H1 (cell line): ENCODE data around the gene COL6A3. TPM values are rescaled to one million over a fixed set of nuclear protein-coding genes. Genes with fewer than 3 reads are reported as not detected.

Experiments used
- CTCF ChIA-PET: fragments of 300-600 bp; sonication (Branson Sonifier 250); formaldehyde crosslinking; loops from one replicate; lab custom pipeline; 2021; ENCODE audit not compliant: partially characterized antibody; lab: Charles Lee
- POLR2A ChIA-PET: fragments of 300-600 bp; sonication (Branson Sonifier 250); formaldehyde crosslinking; loops from one replicate; lab custom pipeline; 2021; ENCODE audit warnings: inconsistent platforms; ENCODE audit not compliant: partially characterized antibody; lab: Charles Lee
- DNase-seq, 2 experiments: peaks; one replicate each; pipeline versions ENCODE4 v3.0.0 to v3.0.0-alpha.2; 2010 to 2022; ENCODE audit warnings: low spot score in 2 of 2, low read depth in 1 of 2, mixed read lengths in 1 of 2
- FAIRE-seq: peaks from 2 replicates; lab custom pipeline; 2011; peaks lifted over from hg19 to GRCh38; lab: Jason Lieb, UNC
- H2AFZ ChIP-seq: 2 replicates; pipeline ENCODE4 v1.8.1; 2012; ENCODE audit warnings: low read length, inconsistent platforms
- H2AK5ac ChIP-seq: 2 replicates; pipeline ENCODE4 v1.6.1; 2013; ENCODE audit warnings: low read depth, low read length
- H2BK120ac ChIP-seq: replicated peaks from 2 replicates; pipeline ENCODE3; 2013; ENCODE audit warnings: low read depth, low read length, inconsistent platforms
- H2BK12ac ChIP-seq: 2 replicates; pipeline ENCODE4 v1.6.1; 2013; ENCODE audit warnings: low read depth, low read length
- H2BK15ac ChIP-seq: 2 replicates; pipeline ENCODE4 v1.6.1; 2013; ENCODE audit warnings: low read length
- H2BK20ac ChIP-seq: 2 replicates; pipeline ENCODE4 v1.6.1; 2013; ENCODE audit warnings: low read length
- H2BK5ac ChIP-seq: 2 replicates; pipeline ENCODE4 v1.6.1; 2013; ENCODE audit warnings: low read depth, low read length
- H3K14ac ChIP-seq: 2 replicates; pipeline ENCODE4 v1.6.1; 2013; ENCODE audit warnings: inconsistent platforms; ENCODE audit not compliant: insufficient read length
- H3K18ac ChIP-seq: 2 replicates; pipeline ENCODE4 v1.6.1; 2013; ENCODE audit warnings: low read length; ENCODE audit errors: extremely low read depth
- H3K23ac ChIP-seq: 2 replicates; pipeline ENCODE4 v1.6.1; 2013; ENCODE audit warnings: inconsistent platforms; ENCODE audit not compliant: insufficient read length
- H3K23me2 ChIP-seq: 2 replicates; pipeline ENCODE4 v1.6.1; 2013; ENCODE audit warnings: low read depth, low read length
- H3K27ac ChIP-seq: 2 replicates; pipeline ENCODE4 v1.6.1; 2011; ENCODE audit warnings: low read depth, low read length, inconsistent platforms
- H3K27me3 ChIP-seq, 4 experiments: replicated peaks in 1 of 4; 1 replicate in 1 of 4; 2 replicates in 3 of 4; pipeline versions ENCODE4 v1.6.1 to v1.8.1; 2011 to 2013; ENCODE audit warnings: low read length in 3 of 4, mild to moderate bottlenecking in 3 of 4, inconsistent platforms in 2 of 4, mixed read lengths in 2 of 4, moderate library complexity in 1 of 4; ENCODE audit not compliant: control insufficient read depth in 3 of 4, insufficient read depth in 3 of 4; ENCODE audit errors: extremely low read depth in 1 of 4
- H3K36me3 ChIP-seq, 4 experiments: 2 replicates each; pipeline versions ENCODE4 v1.6.1 to v1.8.1; 2011 to 2013; ENCODE audit warnings: mild to moderate bottlenecking in 4 of 4, low read length in 3 of 4, moderate library complexity in 2 of 4, control low read depth in 1 of 4, inconsistent platforms in 1 of 4; ENCODE audit not compliant: insufficient read depth in 4 of 4, control insufficient read depth in 2 of 4
- H3K4ac ChIP-seq: replicated peaks from 2 replicates; pipeline ENCODE3; 2013; ENCODE audit warnings: low read length, low read depth, mixed read lengths, inconsistent platforms; ENCODE audit not compliant: insufficient read length
- H3K4me1 ChIP-seq, 4 experiments: replicated peaks in 1 of 4; 1 replicate in 1 of 4; 2 replicates in 3 of 4; pipeline versions ENCODE4 v1.6.1 to v1.8.1; 2011 to 2013; ENCODE audit warnings: low read length in 3 of 4, inconsistent platforms in 2 of 4, mixed read lengths in 1 of 4; ENCODE audit not compliant: insufficient read depth in 4 of 4, control insufficient read depth in 3 of 4
- H3K4me2 ChIP-seq, 2 experiments: 2 replicates each; pipeline versions ENCODE4 v1.6.1 to v1.8.1; 2011 to 2013; ENCODE audit warnings: low read depth in 2 of 2, low read length in 2 of 2, control low read depth in 1 of 2, inconsistent platforms in 1 of 2, mild to moderate bottlenecking in 1 of 2; ENCODE audit not compliant: insufficient read depth in 1 of 2
- H3K4me3 ChIP-seq, 4 experiments: fragments of 200-600, 300-600 bp in 1 of 4; sonication (generic), shearing (Covaris generic), sonication (Bioruptor Twin) in 1 of 4; 2 replicates each; pipeline versions ENCODE4 v1.5.1 to v1.8.1; 2011 to 2016; ENCODE audit warnings: low read length in 4 of 4, low read depth in 3 of 4, control low read depth in 2 of 4, inconsistent platforms in 2 of 4, mild to moderate bottlenecking in 2 of 4, mixed read lengths in 1 of 4, moderate library complexity in 1 of 4; ENCODE audit not compliant: insufficient read depth in 2 of 4; ENCODE audit errors: extremely low read depth in 1 of 4
- H3K56ac ChIP-seq: replicated peaks from 2 replicates; pipeline ENCODE3; 2013; ENCODE audit warnings: low read depth, mild to moderate bottlenecking, mixed read lengths, low read length, inconsistent platforms; ENCODE audit not compliant: insufficient read length
- H3K79me1 ChIP-seq: 2 replicates; pipeline ENCODE4 v1.6.1; 2013; ENCODE audit warnings: low read depth, low read length, control low read depth
- H3K79me2 ChIP-seq, 2 experiments: 2 replicates each; pipeline versions ENCODE4 v1.6.1 to v1.8.1; 2012 to 2013; ENCODE audit warnings: low read length in 2 of 2, mild to moderate bottlenecking in 2 of 2, inconsistent platforms in 1 of 2; ENCODE audit not compliant: insufficient read depth in 2 of 2, control insufficient read depth in 1 of 2
- H3K9ac ChIP-seq, 4 experiments: replicated peaks in 1 of 4; 1 replicate in 1 of 4; 2 replicates in 3 of 4; pipeline versions ENCODE4 v1.6.1 to v1.8.1; 2011 to 2013; ENCODE audit warnings: low read depth in 3 of 4, low read length in 3 of 4, control low read depth in 2 of 4, mild to moderate bottlenecking in 2 of 4, moderate library complexity in 2 of 4, inconsistent platforms in 1 of 4; ENCODE audit errors: extremely low read depth in 1 of 4
- H3K9me3 ChIP-seq, 2 experiments: 2 replicates each; pipeline versions ENCODE4 v1.6.1 to v1.8.1; 2012 to 2013; ENCODE audit warnings: mild to moderate bottlenecking in 2 of 2, moderate library complexity in 2 of 2, control low read depth in 1 of 2, inconsistent platforms in 1 of 2, low read depth in 1 of 2, low read length in 1 of 2, mixed read lengths in 1 of 2; ENCODE audit not compliant: insufficient read depth in 2 of 2
- H4K20me1 ChIP-seq, 2 experiments: replicated peaks in 1 of 2; 2 replicates each; pipeline versions ENCODE3 to v1.8.1; 2011 to 2013; ENCODE audit warnings: inconsistent platforms in 2 of 2, low read length in 2 of 2, mild to moderate bottlenecking in 1 of 2; ENCODE audit not compliant: insufficient read depth in 2 of 2, control insufficient read depth in 1 of 2
- H4K5ac ChIP-seq: 2 replicates; pipeline ENCODE4 v1.6.1; 2013; ENCODE audit warnings: low read length, low read depth, mixed read lengths, inconsistent platforms; ENCODE audit not compliant: insufficient read length
- H4K8ac ChIP-seq: 2 replicates; pipeline ENCODE4 v1.8.0; 2013; ENCODE audit warnings: mild to moderate bottlenecking, moderate library complexity, low read length, inconsistent platforms; ENCODE audit not compliant: insufficient read depth; ENCODE audit errors: extremely low read depth
- H4K91ac ChIP-seq: replicated peaks from 2 replicates; pipeline ENCODE3; 2013; ENCODE audit warnings: low read length, mixed read lengths, inconsistent platforms; ENCODE audit not compliant: insufficient read length
- CTCF ChIP-seq, 3 experiments: IDR thresholded peaks; 1 replicate in 2 of 3; 2 replicates in 1 of 3; pipeline versions ENCODE4 v1.5.1 to v1.6.1; 2011; ENCODE audit warnings: low read length in 3 of 3, mild to moderate bottlenecking in 3 of 3, inconsistent platforms in 2 of 3, low read depth in 1 of 3, moderate library complexity in 1 of 3; ENCODE audit not compliant: insufficient read depth in 1 of 3; ENCODE audit errors: control extremely low read depth in 1 of 3
- WGBS, 2 experiments: shearing (Covaris generic) in 1 of 2; methylation state at CpG; one replicate each; pipeline versions ENCODE4 v1.1.6 to v1.1.7; 2013 to 2015; ENCODE audit warnings: low lambda C conversion rate in 2 of 2, mixed read lengths in 2 of 2, inconsistent platforms in 1 of 2, low coverage in 1 of 2, missing lambda C conversion rate in 1 of 2; ENCODE audit not compliant: insufficient replicate concordance in 2 of 2, insufficient coverage in 1 of 2, insufficient read length in 1 of 2; ENCODE audit errors: extremely low coverage in 1 of 2, missing lambda C conversion rate in 1 of 2; 5-methylcytosine and 5-hydroxymethylcytosine counted together
- polyA plus RNA-seq, 7 experiments: library from polyadenylated mRNA; depleted of rRNA in 3 of 7; stranded (reverse) in 5 of 7; unstranded in 2 of 7; fragments of >200 nt in 5 of 7; fragments of 200-250 nt in 2 of 7; gene quantifications; 1 replicate in 5 of 7; 2 replicates in 1 of 7; 4 replicates in 1 of 7; pipeline versions ENCODE4 v1.2.1 to v1.2.3, GENCODE V29; 2011 to 2013; ENCODE audit warnings: missing spikeins in 2 of 7, mixed read lengths in 2 of 7
- total RNA-seq: library from RNA; stranded (reverse); fragmentation: NEBNext Ultra II Directional; extraction: Animal tissue kit (Norgen Biotek cat#: 25700); gene quantifications from 2 replicates; pipeline ENCODE4 v1.2.1, GENCODE V29; 2021

Gene COL6A3
- total and polyA plus RNA-seq, 2 of the 8 experiments (the other 6 are each of a cell fraction or from before 2014, with no cell fraction given): 1.2 to 3.4 TPM

- DNase-seq (no peak), FAIRE-seq (no peak)
- Histone ChIP-seq H3K27me3 (peaks cover 0 to 2% (median 0%) of the 10 kb centered on the region in 4 experiments; a peak in 1 of 7 replicates), H4K91ac (no peak overlapping the region), H2AFZ (no peak overlapping the region), H3K14ac (no peak overlapping the region), H3K4me3 (no peak overlapping the region), H2BK120ac (no peak overlapping the region), H2AK5ac (no peak overlapping the region), H2BK12ac (peak overlapping the region; percentile 70; the same call in 1 of the 2 replicates), H2BK15ac (no peak overlapping the region), H3K36me3 (no peaks in the 10 kb centered on the region), H3K79me1 (no peaks in the 10 kb centered on the region), H3K23ac (no peak overlapping the region), H3K18ac (no peak overlapping the region), H3K4me1 (peaks cover 0 to 6% (median 4%) of the 10 kb centered on the region in 4 experiments; a peak in 4 of 7 replicates), H4K20me1 (no peaks in the 10 kb centered on the region), H4K5ac (no peak overlapping the region), H3K9ac (no peak overlapping the region), H3K4me2 (no peak overlapping the region), H2BK20ac (no peak overlapping the region), H3K4ac (no peak overlapping the region), H2BK5ac (no peak overlapping the region), H3K56ac (no peak overlapping the region), H3K9me3 (no peaks in the 10 kb centered on the region), H3K27ac (no peak overlapping the region), H3K79me2 (no peaks in the 10 kb centered on the region), H3K23me2 (no peaks in the 10 kb centered on the region), H4K8ac (no peak overlapping the region; the same call in 1 of the 2 replicates)
- ChIA-PET POLR2A (no interaction called here), CTCF (interaction anchor here (0.8 to 6.3 kb wide), 18 partner anchors 8 to 329 kb away, joined by 3 to 36 read pairs (median 6); no protein-coding TSS in a partner anchor)
- WGBS, 2 experiments: 89% methylated on average over 13 of the region's 13 CpGs; no CpG with 5 or more reads in 1 of the 2 experiments
- no peak for TF ChIP-seq CTCF (IDR thresholded peaks at IDR 0.05; ENCODE audit: control extremely low read depth in 1 of 3, insufficient read depth in 1 of 3, low read depth in 1 of 3, low read length in 3 of 3)
Observed at GRCh38 chr2:237450583-237450982, 36.6 kb upstream of the COL6A3 start.
